ENCODE results near the gene CCSER2.

- no peak for TF ChIP-seq CTCF (IDR thresholded peaks at IDR 0.05)
- TF ChIP-seq POLR2AphosphoS5 (IDR thresholded peaks at IDR 0.05): no peak
- TF ChIP-seq POLR2A (IDR thresholded peaks at IDR 0.05): no peak
These were observed 149.2 kb downstream of the CCSER2 start for GRCh38 chr10:84477398-84478128.

Measured in breast epithelium (tissue), 3 donors.